Measurements from ENCODE around the gene CORO6.

DNA sequence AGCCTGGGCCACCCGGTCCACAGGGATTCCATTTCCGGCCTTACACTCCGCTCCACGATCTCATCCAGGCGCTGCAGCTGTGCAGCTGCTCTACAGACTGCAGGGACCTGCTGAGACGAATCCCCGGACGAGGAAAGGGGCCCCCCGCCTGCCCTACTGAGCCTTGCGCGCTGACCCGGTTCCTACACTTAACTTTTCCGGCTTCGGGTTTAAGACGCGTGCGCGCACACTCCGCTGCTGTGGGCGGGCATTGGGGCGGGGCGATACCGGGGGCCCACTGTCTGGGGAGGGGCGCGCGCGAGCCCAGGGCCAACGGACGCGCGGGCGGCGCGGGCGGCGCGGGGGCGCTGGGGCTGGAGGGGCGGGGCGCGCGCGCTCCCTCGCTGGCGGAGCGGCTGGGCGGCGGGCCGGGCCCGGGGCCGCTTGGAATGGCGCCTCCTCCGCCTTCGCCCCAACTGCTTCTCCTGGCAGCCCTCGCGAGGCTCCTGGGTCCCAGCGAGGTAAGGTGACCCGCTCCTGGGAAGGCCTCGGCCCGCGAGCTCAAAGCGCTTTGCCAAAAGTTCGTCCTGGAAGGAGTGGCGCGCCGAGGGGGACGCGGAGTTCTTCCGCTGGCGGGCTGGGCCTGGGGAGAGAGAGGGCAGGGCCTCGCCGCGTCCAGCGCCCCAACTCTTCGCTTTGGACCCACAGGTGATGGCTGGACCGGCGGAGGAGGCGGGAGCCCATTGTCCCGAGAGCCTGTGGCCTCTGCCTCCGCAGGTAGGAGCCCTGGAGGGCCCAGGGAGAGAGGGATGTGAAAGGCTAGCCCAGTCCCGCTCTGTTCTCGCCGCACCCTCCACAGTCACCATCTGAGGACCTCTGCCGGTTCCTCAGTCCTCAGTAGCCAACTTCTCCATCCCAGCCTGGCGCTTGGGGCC, 54.1 kb downstream of the CORO6 start, which contains the start of gene TP53I13:
- TF ChIP-seq, protein P1, sequence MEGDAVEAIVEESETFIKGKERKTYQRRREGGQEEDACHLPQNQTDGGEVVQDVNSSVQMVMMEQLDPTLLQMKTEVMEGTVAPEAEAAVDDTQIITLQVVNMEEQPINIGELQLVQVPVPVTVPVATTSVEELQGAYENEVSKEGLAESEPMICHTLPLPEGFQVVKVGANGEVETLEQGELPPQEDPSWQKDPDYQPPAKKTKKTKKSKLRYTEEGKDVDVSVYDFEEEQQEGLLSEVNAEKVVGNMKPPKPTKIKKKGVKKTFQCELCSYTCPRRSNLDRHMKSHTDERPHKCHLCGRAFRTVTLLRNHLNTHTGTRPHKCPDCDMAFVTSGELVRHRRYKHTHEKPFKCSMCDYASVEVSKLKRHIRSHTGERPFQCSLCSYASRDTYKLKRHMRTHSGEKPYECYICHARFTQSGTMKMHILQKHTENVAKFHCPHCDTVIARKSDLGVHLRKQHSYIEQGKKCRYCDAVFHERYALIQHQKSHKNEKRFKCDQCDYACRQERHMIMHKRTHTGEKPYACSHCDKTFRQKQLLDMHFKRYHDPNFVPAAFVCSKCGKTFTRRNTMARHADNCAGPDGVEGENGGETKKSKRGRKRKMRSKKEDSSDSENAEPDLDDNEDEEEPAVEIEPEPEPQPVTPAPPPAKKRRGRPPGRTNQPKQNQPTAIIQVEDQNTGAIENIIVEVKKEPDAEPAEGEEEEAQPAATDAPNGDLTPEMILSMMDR (conservative IDR thresholded peaks at IDR 0.05; ENCODE audit: low read length), result no peak
- TF ChIP-seq EZH2phosphoT487 (IDR thresholded peaks at IDR 0.05; ENCODE audit: borderline replicate concordance), result no peak

All from Loucy (cell line).